ENCODE results near the gene MCM3AP. TPM values are rescaled to one million over a fixed set of nuclear protein-coding genes. Genes with fewer than 3 reads are reported as not detected.
A peak's percentile ranks its signal among the peaks of the same experiment; 100 is the strongest.

Gene MCM3AP
- total and polyA plus RNA-seq, 2 experiments from 2014 or later, result 39.6 to 106 TPM

GRCh38 chr21:46322351-46323226 lies 37.2 kb upstream of the MCM3AP start:
- H3K4me1 ChIP-seq (ENCODE audit: low read depth), result peaks cover 10% of the 10 kb centered on the region
- peak; percentile 21 to 45 for DNase-seq (ENCODE audit: low read depth in 1 of 2, low spot score in 1 of 2)
- no peak for TF ChIP-seq CTCF (IDR thresholded peaks at IDR 0.05; ENCODE audit: low read depth, low read length)
- peak overlapping the region; percentile 86 for H3K4me3 ChIP-seq
- no peaks in the 10 kb centered on the region for H3K27me3 ChIP-seq
- peak overlapping the region; percentile 65 for H3K27ac ChIP-seq
- H3K36me3 ChIP-seq, result no peaks in the 10 kb centered on the region
- no peaks in the 10 kb centered on the region for H3K9me3 ChIP-seq (ENCODE audit: low read depth)

GRCh38 chr21:46320331-46320801 lies 35.0 kb upstream of the MCM3AP start:
- Histone ChIP-seq H3K36me3 (no peaks in the 10 kb centered on the region), H3K4me1 (ENCODE audit: low read depth) (peaks cover 7% of the 10 kb centered on the region), H3K4me3 (no peak overlapping the region)

GRCh38 chr21:46319186-46319585 lies 33.8 kb upstream of the MCM3AP start:
- TF ChIP-seq CTCF (IDR thresholded peaks at IDR 0.05; ENCODE audit: low read depth, low read length), result no peak
- no peak overlapping the region for H3K27ac ChIP-seq

More at GRCh38 chr21:46320331-46320801, 35.0 kb upstream of the MCM3AP start:
- Histone ChIP-seq H3K27me3 (no peaks in the 10 kb centered on the region), H3K9me3 (ENCODE audit: low read depth) (no peaks in the 10 kb centered on the region), H3K27ac (no peak overlapping the region)
- DNase-seq (ENCODE audit: low read depth in 1 of 2, low spot score in 1 of 2), result peak in 1 of 2 donors; percentile 6
- TF ChIP-seq CTCF (IDR thresholded peaks at IDR 0.05; ENCODE audit: low read depth, low read length), result no peak

GRCh38 chr21:46318464-46318845 lies 33.0 kb upstream of the MCM3AP start:
- Histone ChIP-seq H3K4me1 (ENCODE audit: low read depth) (peaks cover 7% of the 10 kb centered on the region), H3K36me3 (no peaks in the 10 kb centered on the region), H3K4me3 (no peak overlapping the region), H3K9me3 (ENCODE audit: low read depth) (no peaks in the 10 kb centered on the region), H3K27me3 (no peaks in the 10 kb centered on the region), H3K27ac (no peak overlapping the region)
- no peak for DNase-seq (ENCODE audit: low read depth in 1 of 2, low spot score in 1 of 2)
- TF ChIP-seq CTCF (IDR thresholded peaks at IDR 0.05; ENCODE audit: low read depth, low read length), result no peak

More at GRCh38 chr21:46319186-46319585, 33.8 kb upstream of the MCM3AP start:
- Histone ChIP-seq H3K36me3 (no peaks in the 10 kb centered on the region), H3K4me3 (no peak overlapping the region), H3K4me1 (ENCODE audit: low read depth) (peaks cover 7% of the 10 kb centered on the region), H3K9me3 (ENCODE audit: low read depth) (no peaks in the 10 kb centered on the region), H3K27me3 (no peaks in the 10 kb centered on the region)
- no peak for DNase-seq (ENCODE audit: low read depth in 1 of 2, low spot score in 1 of 2)

- H3K9me3 ChIP-seq (ENCODE audit: low read depth), result no peaks in the 10 kb centered on the region
- TF ChIP-seq CTCF (IDR thresholded peaks at IDR 0.05; ENCODE audit: low read depth, low read length), result no peak
- no peaks in the 10 kb centered on the region for H3K36me3 ChIP-seq
- no peak for DNase-seq (ENCODE audit: low read depth in 1 of 2, low spot score in 1 of 2)
- H3K4me1 ChIP-seq (ENCODE audit: low read depth), result peaks cover 7% of the 10 kb centered on the region
- H3K4me3 ChIP-seq, result no peak overlapping the region
- no peak overlapping the region for H3K27ac ChIP-seq
- no peaks in the 10 kb centered on the region for H3K27me3 ChIP-seq
Observed at GRCh38 chr21:46317710-46318463, 32.5 kb upstream of the MCM3AP start.
